Mammary epithelial cell (primary cell): Measurements from ENCODE around the gene CPNE6.

Experiments
- CTCF ChIP-seq, 2 donors: IDR thresholded peaks in 1 of 2; conservative IDR thresholded peaks in 1 of 2; 2 replicates each; pipeline ENCODE4 v1.5.1; 2011 to 2012; ENCODE audit warnings: inconsistent platforms in 2 of 2, low read length in 2 of 2, mild to moderate bottlenecking in 2 of 2, control low read depth in 1 of 2, low read depth in 1 of 2; ENCODE audit not compliant: insufficient read depth in 1 of 2; ENCODE audit errors: extremely low read depth in 1 of 2
- EZH2 ChIP-seq: IDR thresholded peaks from 2 replicates; pipeline ENCODE4 v1.6.1; 2012; ENCODE audit warnings: low read length, inconsistent platforms, borderline replicate concordance

- TF ChIP-seq CTCF (conservative IDR thresholded peaks at IDR 0.05 in 1 of 2, IDR thresholded peaks at IDR 0.05 in 1 of 2; ENCODE audit: extremely low read depth in 1 of 2, insufficient read depth in 1 of 2, low read depth in 1 of 2, low read length in 2 of 2) (no peak), EZH2 (no peak)
Measured at GRCh38 chr14:24054324-24054641, 17.1 kb upstream of the CPNE6 start.
